Neutrophil (primary cell): ENCODE results near the gene RIC1.

Experiments
- H3K27ac ChIP-seq: fragments of 200-600 bp; sonication (generic); 2 replicates; pipeline ENCODE4 v1.5.1; 2016; ENCODE audit warnings: mild to moderate bottlenecking, moderate library complexity
- H3K27me3 ChIP-seq: fragments of 200-600 bp; sonication (generic); 2 replicates; pipeline ENCODE4 v1.6.0; 2016; ENCODE audit warnings: mild to moderate bottlenecking
- H3K36me3 ChIP-seq: fragments of 200-600 bp; sonication (generic); 2 replicates; pipeline ENCODE4 v1.5.1; 2017
- H3K4me1 ChIP-seq, 2 experiments: fragments of 200-600 bp in 1 of 2; sonication (generic) in 1 of 2; 1 replicate in 1 of 2; 2 replicates in 1 of 2; pipeline versions ENCODE4 v1.5.1 to v1.6.1; 2013 to 2016; ENCODE audit warnings: low read depth in 1 of 2, low read length in 1 of 2, mild to moderate bottlenecking in 1 of 2, moderate library complexity in 1 of 2; ENCODE audit not compliant: control insufficient read depth in 1 of 2, insufficient read depth in 1 of 2
- H3K4me3 ChIP-seq, 2 experiments: fragments of 200-600 bp in 1 of 2; sonication (generic) in 1 of 2; 1 replicate in 1 of 2; 2 replicates in 1 of 2; pipeline ENCODE4 v1.5.1; 2013 to 2016; ENCODE audit warnings: low read depth in 1 of 2, low read length in 1 of 2, mild to moderate bottlenecking in 1 of 2, moderate library complexity in 1 of 2
- H3K9me3 ChIP-seq: fragments of 200-600 bp; sonication (generic); 2 replicates; pipeline ENCODE4 v1.5.1; 2016
- TF ChIP-seq, protein P1 (sequence below): fragments of 200-600 bp; sonication (generic); IDR thresholded peaks from 2 replicates; pipeline ENCODE4 v1.5.1; 2016; ENCODE audit warnings: antibody characterized with exemption

Gene RIC1

DNA sequence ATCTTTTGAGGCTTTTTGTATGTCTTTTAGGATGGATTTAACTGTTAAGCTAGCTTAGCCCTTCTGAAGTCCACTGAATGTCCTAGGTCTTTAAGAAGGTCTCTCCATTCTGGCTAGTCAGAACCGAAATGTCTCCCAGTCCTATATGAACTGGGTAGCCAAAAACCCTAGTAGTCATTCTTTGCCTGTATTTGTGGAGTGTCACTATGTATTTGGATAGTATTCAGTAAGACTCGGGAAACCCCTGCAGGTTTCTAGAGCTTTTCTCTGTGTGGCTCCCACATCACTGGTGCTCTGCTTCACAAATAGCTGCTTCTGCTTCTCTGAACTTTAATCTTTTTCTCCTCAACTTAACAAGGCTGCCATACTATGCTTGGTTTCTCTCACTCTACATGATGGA lies 68.0 kb downstream of the RIC1 start:
- Histone ChIP-seq H3K4me3 (no peak overlapping the region), H3K9me3 (no peaks in the 10 kb centered on the region), H3K36me3 (no peaks in the 10 kb centered on the region), H3K27ac (no peak overlapping the region), H3K27me3 (no peaks in the 10 kb centered on the region), H3K4me1 (no peaks in the 10 kb centered on the region)
- TF ChIP-seq, protein P1, sequence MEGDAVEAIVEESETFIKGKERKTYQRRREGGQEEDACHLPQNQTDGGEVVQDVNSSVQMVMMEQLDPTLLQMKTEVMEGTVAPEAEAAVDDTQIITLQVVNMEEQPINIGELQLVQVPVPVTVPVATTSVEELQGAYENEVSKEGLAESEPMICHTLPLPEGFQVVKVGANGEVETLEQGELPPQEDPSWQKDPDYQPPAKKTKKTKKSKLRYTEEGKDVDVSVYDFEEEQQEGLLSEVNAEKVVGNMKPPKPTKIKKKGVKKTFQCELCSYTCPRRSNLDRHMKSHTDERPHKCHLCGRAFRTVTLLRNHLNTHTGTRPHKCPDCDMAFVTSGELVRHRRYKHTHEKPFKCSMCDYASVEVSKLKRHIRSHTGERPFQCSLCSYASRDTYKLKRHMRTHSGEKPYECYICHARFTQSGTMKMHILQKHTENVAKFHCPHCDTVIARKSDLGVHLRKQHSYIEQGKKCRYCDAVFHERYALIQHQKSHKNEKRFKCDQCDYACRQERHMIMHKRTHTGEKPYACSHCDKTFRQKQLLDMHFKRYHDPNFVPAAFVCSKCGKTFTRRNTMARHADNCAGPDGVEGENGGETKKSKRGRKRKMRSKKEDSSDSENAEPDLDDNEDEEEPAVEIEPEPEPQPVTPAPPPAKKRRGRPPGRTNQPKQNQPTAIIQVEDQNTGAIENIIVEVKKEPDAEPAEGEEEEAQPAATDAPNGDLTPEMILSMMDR = no peak

DNA sequence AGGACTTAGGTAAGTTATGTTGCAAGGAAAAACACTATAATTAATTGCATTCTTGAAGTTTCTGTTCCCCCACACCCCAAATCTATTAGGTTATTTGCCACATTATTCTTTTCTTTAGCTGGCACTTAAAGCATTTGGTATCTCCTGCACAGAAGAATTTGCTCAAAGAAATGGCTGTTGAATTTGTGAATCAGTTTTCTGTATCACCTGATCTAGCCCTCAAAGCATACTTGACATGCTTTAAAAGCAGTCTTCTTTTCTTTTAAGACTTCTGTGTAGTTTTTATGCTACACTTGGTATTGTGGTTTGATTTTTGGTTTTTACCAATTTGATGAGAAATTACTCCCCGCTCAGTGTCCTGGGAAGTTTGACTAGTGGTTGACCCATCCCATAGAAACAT lies 69.1 kb downstream of the RIC1 start:
- H3K4me3 ChIP-seq = no peak overlapping the region
- no peak overlapping the region for H3K27ac ChIP-seq
- no peaks in the 10 kb centered on the region for H3K4me1 ChIP-seq
- H3K36me3 ChIP-seq = no peaks in the 10 kb centered on the region
- TF ChIP-seq, protein P1 = no peak
- no peaks in the 10 kb centered on the region for H3K27me3 ChIP-seq
- no peaks in the 10 kb centered on the region for H3K9me3 ChIP-seq

DNA sequence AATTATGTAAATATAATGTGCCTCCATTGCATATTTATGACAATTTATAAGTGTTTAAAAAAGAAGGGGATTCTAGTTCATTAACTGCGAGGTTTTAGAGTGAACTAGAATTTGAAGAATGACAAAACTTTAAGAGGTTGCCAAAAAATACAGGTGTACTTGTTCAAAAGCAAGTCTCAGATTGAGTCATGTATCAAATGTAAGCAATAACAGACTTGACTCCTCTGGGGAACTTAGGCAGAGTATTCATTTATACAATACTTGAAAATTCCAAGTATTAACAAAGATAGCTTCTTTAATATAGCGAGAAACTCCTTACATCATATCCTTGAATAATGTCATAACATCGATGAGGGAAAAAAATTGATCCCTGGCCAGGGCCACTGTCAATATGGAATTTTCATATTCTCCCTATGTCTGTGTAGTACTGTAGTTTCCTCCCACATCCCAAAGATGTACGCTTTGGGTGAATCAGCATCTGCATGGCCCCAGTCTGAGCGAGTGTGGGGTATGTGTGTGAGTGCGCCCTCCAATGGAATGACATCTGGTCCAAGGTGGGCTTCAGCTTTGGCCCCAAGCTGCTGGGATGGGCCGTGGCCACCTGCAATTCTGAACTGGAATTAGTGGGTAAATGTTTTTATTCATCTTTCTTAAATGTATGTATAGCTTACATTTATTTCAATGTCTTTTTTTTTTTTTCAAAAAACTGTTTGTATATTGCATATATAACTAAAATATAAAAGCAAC lies 70.1 kb downstream of the RIC1 start:
- Histone ChIP-seq H3K9me3 (no peaks in the 10 kb centered on the region), H3K27me3 (no peaks in the 10 kb centered on the region), H3K4me1 (no peaks in the 10 kb centered on the region), H3K36me3 (no peaks in the 10 kb centered on the region), H3K4me3 (no peak overlapping the region), H3K27ac (no peak overlapping the region)
- TF ChIP-seq, protein P1 = no peak

GRCh38 chr9:5708414-5708813 lies 79.5 kb downstream of the RIC1 start:
- Histone ChIP-seq H3K9me3 (no peaks in the 10 kb centered on the region), H3K4me1 (no peaks in the 10 kb centered on the region), H3K27ac (no peak overlapping the region), H3K27me3 (no peaks in the 10 kb centered on the region), H3K36me3 (no peaks in the 10 kb centered on the region), H3K4me3 (no peak overlapping the region)
- TF ChIP-seq, protein P1 = no peak

GRCh38 chr9:5712651-5713390 lies 83.9 kb downstream of the RIC1 start:
- H3K4me3 ChIP-seq = no peak overlapping the region
- no peaks in the 10 kb centered on the region for H3K4me1 ChIP-seq
- H3K27me3 ChIP-seq = no peaks in the 10 kb centered on the region
- no peaks in the 10 kb centered on the region for H3K36me3 ChIP-seq
- H3K27ac ChIP-seq = no peak overlapping the region
- TF ChIP-seq, protein P1 = no peak
- H3K9me3 ChIP-seq = no peaks in the 10 kb centered on the region
